Adipose tissue (tissue), 3 donors: ENCODE data around the gene FGGY. TPM values are rescaled to one million over a fixed set of nuclear protein-coding genes. Genes with fewer than 3 reads are reported as not detected.
"Not testable (repeated sequence)": the region's sequence is repeated elsewhere in the genome, so short reads cannot be mapped to it uniquely, and the experiment has no call there.

Experiments
- H3K27ac ChIP-seq: one replicate; pipeline ENCODE4 v1.5.1; 2013; ENCODE audit warnings: low read depth, low read length
- WGBS, 3 donors: extraction: QIAGEN DNeasy Blood & Tissue Kit; methylation state at CpG; one replicate each; pipeline ENCODE4 v1.1.7; 2013; 5-methylcytosine and 5-hydroxymethylcytosine counted together
- polyA plus RNA-seq, 3 donors: library from polyadenylated mRNA; stranded (reverse); fragments of 200-250 nt; gene quantifications; one replicate each; pipeline ENCODE4 v1.2.3, GENCODE V29; 2013
- donor health status: healthy with polysubstance abuse.
- donor health status: Bipolar disorder and iron deficiency.
- donor health status: healthy.

The FGGY gene
- polyA plus RNA-seq, 3 donors = 6.3 to 13.4 (median 12.8) TPM

GRCh38 chr1:59445040-59445439, 148.1 kb downstream of the FGGY start:
- 63 to 85% (median 75%) methylated on average over 1 of the region's 1 CpG for WGBS, 3 donors

GRCh38 chr1:59446257-59446901, 149.5 kb downstream of the FGGY start:
- 73 to 81% (median 81%) methylated on average over 9 of the region's 9 CpGs for WGBS, 3 donors
- no peak overlapping the region for H3K27ac ChIP-seq

More at GRCh38 chr1:59445040-59445439, 148.1 kb downstream of the FGGY start:
- H3K27ac ChIP-seq = no peak overlapping the region

GRCh38 chr1:59452026-59452425, 155.1 kb downstream of the FGGY start:
- H3K27ac ChIP-seq = no peak overlapping the region
- WGBS, 3 donors = 89 to 98% (median 97%) methylated on average over 1 of the region's 1 CpG

DNA sequence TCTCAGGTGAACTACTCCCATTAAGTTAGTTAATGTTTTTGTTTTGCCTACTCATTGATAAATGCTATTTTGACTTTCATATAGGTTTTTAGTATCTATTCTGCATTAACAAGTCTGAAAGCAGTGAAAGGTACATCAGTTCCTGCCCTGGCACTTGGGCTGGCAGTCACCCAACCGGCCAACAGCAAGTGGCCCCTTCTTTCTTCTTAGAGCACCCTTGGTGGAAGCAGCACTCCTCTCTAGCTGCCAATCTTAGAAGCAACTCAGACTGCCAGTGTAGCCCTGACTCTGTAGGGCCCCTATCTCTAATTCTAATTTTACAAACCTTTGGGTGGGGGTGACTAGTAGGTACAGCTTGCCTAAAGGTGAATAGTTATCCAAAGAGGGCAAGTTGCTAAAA, 155.7 kb downstream of the FGGY start:
- 93 to 100% (median 100%) methylated on average over 1 of the region's 1 CpG for WGBS, 3 donors
- H3K27ac ChIP-seq = no peak overlapping the region

DNA sequence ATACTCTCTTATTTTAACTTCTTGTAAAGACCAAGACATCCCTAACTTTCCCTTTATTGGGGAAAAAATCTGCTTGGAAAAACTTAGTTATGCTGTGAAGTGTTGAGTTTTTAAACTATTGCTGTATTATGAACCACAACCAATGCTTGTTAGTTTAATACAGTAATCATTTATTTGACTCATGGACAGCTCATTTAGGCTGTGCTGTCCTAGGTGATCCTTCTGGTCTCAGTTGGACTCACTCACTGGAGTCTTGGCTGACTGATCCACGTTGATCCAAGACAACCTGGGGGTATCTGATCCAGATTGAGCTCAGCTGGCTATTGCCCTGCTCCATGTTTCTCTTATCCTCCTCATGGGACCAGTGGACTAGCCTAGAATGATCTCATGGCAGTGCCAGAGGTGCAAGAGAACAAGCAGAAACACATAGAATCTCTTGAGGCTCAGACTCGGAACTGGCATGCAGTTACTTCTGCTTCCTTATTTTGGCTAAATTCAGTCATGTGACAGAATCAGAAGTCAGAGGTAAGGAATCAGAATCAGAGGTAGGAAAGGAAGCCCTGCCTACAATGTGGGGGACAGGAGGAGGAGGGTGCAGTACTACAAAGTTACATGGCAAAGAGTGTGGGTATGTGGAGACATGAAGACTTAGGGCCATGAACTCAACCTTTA, 156.5 kb downstream of the FGGY start:
- WGBS, 3 donors = 70 to 92% (median 81%) methylated on average over 2 of the region's 2 CpGs

GRCh38 chr1:59455206-59455605, 158.3 kb downstream of the FGGY start:
- 90 to 98% (median 93%) methylated on average over 2 of the region's 2 CpGs for WGBS, 3 donors
- H3K27ac ChIP-seq = no peak overlapping the region

More for the DNA sequence above, 156.5 kb downstream of the FGGY start:
- no peak overlapping the region for H3K27ac ChIP-seq

- 67 to 92% (median 90%) methylated on average over 2 of the region's 2 CpGs for WGBS, 3 donors
These were observed 160.9 kb downstream of the FGGY start for GRCh38 chr1:59457786-59458185.

DNA sequence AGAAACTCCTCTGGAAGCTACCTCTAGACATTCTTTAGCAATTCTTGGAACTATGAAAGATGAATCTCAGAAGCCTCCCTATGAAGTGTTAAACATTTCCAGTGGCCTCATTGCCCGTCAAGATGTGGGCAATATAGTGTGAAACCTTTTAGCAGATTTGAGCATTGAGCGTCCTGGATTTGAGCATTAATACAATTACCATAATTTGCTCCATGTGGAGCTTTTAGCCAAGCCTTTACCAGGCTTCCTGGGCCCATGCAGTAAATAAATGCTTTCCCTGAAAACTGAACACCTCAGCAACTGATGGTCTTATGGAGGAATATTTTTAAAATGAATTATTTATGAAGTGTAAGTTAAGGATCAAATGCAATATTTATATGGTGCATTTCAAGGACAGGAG, 162.0 kb downstream of the FGGY start:
- H3K27ac ChIP-seq = no peak overlapping the region
- WGBS, 3 donors = 85 to 94% (median 86%) methylated on average over 2 of the region's 2 CpGs

More at GRCh38 chr1:59457786-59458185, 160.9 kb downstream of the FGGY start:
- no peak overlapping the region for H3K27ac ChIP-seq

DNA sequence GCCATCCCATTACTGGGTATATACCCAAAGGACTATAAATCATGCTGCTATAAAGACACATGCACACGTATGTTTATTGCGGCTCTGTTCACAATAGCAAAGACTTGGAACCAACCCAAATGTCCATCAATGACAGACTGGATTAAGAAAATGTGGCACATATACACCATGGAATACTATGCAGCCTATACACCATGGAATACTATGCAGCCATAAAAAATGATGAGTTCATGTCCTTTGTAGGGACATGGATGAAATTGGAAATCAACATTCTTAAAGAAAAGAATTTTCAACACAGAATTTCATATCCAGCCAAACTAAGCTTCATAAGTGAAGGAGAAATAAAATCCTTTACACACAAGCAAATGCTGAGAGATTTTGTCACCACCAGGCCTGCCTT, 166.0 kb downstream of the FGGY start:
- WGBS, 3 donors = 85 to 100% (median 93%) methylated on average over 2 of the region's 2 CpGs
- H3K27ac ChIP-seq = not testable (repeated sequence)

GRCh38 chr1:59465478-59465877, 168.6 kb downstream of the FGGY start:
- H3K27ac ChIP-seq = not testable (repeated sequence)

DNA sequence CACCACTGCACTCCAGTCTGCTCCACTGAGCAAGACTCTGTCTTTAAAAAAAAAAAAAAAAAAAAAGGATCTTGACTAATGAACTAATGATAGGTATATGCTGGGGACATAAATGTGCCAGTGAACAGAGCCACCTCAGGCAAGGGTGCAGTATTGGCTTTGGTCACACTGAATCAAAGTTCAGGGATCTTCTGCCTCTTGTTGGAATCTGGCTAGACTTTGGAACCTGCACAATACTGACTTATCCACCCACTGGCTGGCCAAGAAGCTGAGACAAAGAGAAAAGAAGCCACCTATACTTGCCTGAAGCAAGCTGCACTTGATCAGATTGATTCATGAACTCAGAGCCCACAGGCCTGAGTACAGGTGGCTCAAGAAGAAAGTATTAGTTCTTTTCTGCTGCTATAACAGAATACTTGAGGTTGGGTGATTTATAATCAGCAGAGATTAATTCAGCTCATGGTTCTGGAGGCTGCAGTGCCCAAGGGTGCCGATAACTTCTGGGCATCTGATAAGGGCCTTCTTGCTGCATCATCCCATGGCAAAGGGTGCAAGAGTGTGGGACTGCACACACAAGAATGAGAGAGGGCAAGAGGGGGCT, 172.0 kb downstream of the FGGY start:
- no peak overlapping the region for H3K27ac ChIP-seq
- 89 to 100% (median 96%) methylated on average over 1 of the region's 1 CpG for WGBS, 3 donors

DNA sequence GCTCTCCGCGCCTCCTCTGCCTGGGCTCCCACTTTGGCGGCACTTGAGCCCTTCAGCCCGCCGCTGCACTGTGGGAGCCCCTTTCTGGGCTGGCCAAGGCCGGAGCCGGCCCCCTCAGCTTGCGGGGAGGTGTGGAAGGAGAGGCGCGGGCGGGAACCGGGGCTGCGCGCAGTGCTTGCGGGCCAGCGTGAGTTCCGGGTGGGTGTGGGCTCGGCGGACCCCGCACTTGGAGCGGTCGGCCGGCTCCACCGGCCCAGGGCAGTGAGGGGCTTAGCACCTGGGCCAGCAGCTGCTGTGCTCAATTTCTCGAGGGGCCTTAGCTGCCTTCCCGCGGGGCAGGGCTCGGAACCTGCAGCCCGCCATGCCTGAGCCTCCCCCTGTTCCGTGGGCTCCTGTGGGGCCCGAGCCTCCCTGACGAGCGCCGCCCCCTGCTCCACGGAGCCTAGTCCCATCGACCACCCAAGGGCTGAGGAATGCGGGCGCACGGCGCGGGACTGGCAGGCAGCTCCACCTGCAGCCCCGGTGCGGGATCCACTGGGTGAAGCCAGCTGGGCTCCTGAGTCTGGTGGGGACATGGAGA, 175.2 kb downstream of the FGGY start:
- 92 to 94% (median 93%) methylated on average over 40 to 43 of the region's 43 CpGs for WGBS, 3 donors
- not testable (repeated sequence) for H3K27ac ChIP-seq

- 97 to 98% (median 98%) methylated on average over 3 of the region's 3 CpGs for WGBS, 3 donors
These were observed 176.9 kb downstream of the FGGY start for GRCh38 chr1:59473831-59474230.

DNA sequence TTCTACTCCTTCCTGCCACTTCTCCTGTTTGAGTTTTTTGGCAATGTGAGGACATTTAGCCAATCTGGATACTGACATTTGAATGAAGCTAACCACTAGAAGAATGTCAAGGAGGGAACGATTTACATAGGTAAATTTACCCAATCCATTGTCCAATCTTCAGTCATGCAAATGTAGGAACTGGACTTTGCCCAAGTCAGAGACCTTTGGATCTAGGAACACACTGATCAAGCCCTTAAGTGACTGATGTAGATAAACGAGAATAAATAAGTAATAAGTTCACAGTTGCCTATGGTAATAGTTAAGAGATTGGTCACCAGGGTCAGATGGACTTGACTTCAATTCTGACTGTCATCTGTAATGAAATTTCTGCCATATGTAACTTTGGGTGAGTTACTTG, 177.6 kb downstream of the FGGY start:
- no peak overlapping the region for H3K27ac ChIP-seq
- WGBS, 3 donors = 53 to 84% (median 82%) methylated on average over 2 of the region's 2 CpGs

More at GRCh38 chr1:59473831-59474230, 176.9 kb downstream of the FGGY start:
- no peak overlapping the region for H3K27ac ChIP-seq

GRCh38 chr1:59475737-59476136, 178.8 kb downstream of the FGGY start:
- no peak overlapping the region for H3K27ac ChIP-seq
- 93 to 100% (median 93%) methylated on average over 4 of the region's 4 CpGs for WGBS, 3 donors

DNA sequence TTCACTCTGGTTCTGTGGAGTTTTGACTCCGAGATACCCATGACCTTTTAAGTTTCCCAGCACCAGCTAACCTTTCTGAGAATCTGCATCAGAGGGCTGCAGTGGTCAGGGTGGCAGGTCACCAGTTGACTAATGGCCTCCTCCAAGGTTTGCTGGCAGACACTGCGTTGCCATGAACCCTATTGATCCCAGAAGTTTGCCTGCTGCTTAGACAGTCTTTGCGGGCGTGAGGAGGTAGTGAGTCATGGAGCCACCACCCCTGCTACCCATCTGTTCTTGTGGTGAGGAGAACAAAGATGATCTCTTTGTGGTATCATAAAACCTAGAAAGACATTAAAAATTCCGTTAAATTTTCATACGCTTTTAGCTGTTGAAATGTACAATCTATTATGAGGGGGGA, 180.4 kb downstream of the FGGY start:
- 94 to 98% (median 95%) methylated on average over 6 of the region's 6 CpGs for WGBS, 3 donors

DNA sequence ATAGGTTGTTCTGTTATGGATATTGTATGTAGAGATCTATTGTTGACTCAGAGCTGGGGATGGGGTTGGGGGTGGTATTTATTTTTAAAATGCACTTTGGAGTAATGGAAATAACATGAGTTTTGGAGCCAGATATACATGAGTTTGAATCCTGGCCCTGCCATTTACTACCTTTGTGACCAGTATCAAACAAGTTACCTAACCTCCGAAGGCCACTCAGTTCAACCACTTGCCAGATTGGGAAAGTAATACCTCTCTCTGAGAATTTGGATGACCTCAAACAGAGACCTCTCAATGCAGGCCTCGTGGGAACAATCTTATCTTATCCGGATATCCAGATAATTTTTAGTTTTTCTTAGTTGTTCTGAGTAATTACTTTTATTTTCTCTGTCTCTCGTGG, 181.0 kb downstream of the FGGY start:
- WGBS, 3 donors = 73 to 79% (median 78%) methylated on average over 4 of the region's 4 CpGs
- H3K27ac ChIP-seq = no peak overlapping the region

More for the DNA sequence above, 180.4 kb downstream of the FGGY start:
- H3K27ac ChIP-seq = no peak overlapping the region

DNA sequence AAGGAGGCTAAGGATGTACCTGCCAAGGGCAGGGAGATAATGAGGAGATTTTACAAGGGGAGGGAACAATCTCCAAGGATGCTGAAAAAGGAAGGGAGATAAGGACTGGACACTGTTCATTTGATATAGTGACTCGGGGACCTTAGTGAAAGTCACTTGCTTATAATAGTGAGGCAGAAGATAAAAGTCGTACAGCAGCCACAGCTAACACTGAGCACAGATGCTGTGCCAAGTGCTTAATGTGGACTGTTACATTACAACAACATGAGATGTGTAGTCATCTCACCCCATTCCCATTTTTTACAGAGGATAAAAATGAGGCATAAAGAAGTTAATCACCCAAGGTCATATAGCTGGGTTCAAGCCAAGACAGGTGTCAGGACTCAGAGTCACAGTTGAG, 181.9 kb downstream of the FGGY start:
- 89 to 97% (median 92%) methylated on average over 2 of the region's 2 CpGs for WGBS, 3 donors

DNA sequence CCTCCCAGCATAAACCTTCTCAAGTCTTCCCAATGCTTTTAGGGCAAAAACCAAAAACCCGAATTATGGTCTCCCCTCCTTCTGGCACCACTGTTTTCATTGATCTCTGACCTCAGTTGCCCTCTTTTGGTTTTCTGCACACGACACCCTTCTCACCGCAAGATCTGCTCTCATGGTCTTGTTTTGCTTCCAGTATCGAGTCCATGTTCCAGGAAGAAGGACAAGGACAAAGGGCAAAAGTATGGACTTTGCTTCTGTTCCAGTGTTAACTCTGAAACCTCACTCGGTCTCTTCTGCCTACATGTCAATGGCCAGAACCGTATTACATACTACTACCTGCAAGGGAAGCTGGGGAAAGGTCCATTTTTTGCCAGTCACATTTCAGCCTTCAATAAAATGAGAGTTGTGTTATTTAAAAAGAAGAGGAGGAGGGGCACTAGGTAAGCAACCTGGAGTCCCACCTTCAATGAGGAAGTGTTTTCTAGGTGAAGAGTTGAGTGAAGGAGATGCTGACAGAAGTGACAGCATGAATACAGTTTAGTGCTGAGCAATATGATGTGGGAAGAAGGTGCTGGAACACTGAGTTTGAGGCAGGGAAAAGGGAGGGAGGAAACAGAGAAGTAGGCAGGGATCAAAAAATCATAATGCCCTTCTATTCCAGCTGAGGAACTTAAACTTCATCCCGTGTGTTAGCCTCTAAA, 183.4 kb downstream of the FGGY start:
- no peak overlapping the region for H3K27ac ChIP-seq
- WGBS, 3 donors = 77 to 93% (median 80%) methylated on average over 7 of the region's 7 CpGs

More for the DNA sequence above, 181.9 kb downstream of the FGGY start:
- no peak overlapping the region for H3K27ac ChIP-seq
